GM19452 (cell line): ENCODE data around the gene LY6G5C.
A peak's percentile ranks its signal among the peaks of the same experiment; 100 is the strongest.
"Not testable (repeated sequence)": the region's sequence is repeated elsewhere in the genome, so short reads cannot be mapped to it uniquely, and the experiment has no call there.

Experiments
- ATAC-seq: cut with Tn5 transposase; IDR thresholded peaks from one replicate; pipeline ENCODE4 v1.9.1; 2021; ENCODE audit not compliant: unreplicated experiment

Gene LY6G5C

DNA sequence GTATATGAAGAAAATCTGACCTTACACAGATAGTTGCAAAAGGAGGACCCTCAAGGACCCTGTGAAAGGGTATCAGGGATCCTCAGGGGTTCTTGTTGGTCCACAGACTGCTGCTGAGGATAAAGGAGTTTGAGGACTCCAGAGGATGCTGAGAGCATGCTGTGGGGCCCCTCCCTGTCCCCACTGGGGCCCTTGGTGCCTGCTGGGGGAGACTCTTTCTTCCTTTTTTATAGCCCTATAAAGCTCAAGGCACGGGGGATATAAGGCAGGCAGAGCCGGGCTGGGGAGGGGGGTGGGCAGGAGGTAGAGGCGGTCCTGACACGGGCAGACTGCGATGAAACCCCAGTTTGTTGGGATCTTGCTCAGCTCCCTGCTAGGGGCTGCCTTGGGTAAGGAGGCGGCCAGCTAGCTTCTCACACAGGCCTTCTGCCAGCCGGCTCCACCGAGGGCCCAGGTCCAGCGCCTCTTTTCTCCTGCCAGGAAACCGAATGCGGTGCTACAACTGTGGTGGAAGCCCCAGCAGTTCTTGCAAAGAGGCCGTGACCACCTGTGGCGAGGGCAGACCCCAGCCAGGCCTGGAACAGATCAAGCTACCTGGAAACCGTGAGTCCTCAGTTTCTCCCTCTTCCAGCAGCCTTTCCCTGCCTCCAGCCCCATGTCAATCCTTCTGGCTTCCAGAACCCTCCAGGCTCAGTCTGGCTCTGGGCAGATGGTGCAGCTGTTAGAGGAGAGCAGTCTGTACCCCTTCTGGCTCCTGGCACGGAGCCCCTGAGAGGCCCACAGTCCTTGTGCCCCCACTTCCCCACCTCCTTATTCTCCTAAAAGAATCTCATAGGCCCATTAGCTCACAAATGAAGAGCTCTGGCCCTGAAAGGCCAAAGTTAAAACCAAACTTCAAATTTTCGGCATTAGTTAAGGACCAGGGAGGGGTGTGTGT is 34.4 kb upstream of the LY6G5C start, which contains the start of gene LY6G6D:
Gene LY6G6D (plus strand): TSS at position 327 of the 937 bp plus-strand sequence. CDS start 8 bp downstream, at position 335.
- ATAC-seq = no peak

DNA sequence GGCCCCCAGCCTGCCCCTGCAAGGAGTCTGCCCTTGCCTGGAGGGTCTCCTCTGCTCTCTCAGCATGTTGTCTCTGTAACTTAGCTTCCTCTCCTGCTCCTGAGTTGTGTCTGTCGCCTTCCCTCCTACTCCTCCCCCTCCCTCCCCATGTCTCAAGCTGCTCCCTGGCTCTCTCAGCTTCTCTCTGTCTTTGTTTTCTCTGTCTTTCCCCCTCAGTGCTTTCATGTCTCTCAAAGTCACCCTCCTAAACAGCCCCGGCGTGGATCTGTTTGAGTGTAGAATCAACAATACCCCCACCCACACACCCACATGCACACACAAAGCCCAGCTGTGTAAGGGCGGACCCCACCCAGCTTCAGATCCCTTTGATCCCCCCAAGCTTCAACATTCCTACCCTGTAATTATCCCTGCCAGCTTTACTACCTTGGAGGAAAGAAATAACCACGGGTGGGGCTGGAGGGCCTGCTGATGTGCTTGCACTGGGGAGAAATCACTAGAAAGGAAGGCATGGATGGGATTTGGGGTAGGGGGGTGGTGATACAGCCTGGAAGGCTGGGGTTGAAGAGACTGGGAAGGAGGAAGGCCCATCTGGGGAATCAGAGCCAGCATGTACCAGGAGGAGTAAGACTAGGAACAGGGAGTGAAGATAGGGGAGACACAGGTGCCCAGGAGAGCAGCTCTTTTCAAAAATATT is 33.3 kb upstream of the LY6G5C start:
- no peak for ATAC-seq

- ATAC-seq = no peak
Observed at GRCh38 chr6:31713465-31713864, 32.6 kb upstream of the LY6G5C start.

DNA sequence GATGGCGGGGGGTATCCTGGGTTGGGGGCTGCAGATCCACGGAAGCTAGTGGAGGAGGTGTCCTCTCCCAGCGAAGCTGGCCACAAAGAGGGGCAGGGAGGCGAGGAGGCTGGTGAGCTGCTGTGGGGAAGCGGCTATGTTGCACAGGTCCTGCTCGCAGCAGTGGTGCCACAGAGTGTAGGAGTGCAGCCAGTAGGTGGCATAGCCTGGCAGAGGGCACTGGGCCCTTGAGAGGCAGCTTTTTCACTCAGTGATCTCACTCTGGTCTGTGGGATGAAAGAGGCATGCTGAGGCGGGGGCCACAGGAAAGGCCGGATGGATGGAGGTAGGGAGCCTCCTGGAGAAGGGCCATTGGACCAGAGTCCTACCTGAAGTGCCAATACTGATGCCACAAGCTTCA is 31.4 kb upstream of the LY6G5C start:
- ATAC-seq = no peak

- ATAC-seq = no peak
Observed at GRCh38 chr6:31711233-31711632, 30.4 kb upstream of the LY6G5C start.

DNA sequence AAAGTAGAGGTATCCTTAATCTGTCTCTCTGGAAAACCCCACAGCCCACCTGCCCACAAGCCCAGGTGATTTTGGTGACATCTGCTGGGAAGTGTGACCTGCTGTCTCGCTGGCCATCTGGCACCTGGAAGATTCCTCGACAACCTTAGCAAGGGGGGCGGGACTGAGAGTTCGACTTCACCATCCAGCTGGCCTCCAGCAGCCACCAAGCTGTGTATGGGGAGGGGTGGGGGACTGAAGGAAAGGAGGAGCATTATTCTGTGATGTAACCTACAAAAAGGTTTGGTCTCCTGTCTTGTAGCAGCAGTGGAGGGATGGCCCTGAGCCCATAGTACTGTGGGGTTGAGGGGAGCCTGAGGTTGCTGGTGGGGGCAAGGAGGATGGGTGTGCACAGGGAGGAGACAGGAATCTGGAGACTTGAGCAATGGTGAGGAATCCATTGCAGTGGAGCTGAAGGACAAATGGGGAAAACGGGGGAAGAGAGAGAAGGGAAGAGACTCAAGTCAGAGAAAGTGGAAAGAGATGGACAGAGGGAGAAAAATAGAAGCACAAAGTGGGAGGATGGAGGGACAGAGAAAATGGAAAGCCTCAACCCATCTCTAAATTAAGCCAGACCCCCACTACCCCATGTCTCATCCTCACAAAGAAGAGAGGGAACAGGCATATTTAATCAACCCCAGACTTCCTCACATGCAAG is 29.8 kb upstream of the LY6G5C start:
- no peak for ATAC-seq

GRCh38 chr6:31709157-31709556 is 28.3 kb upstream of the LY6G5C start:
- not testable (repeated sequence) for ATAC-seq

DNA sequence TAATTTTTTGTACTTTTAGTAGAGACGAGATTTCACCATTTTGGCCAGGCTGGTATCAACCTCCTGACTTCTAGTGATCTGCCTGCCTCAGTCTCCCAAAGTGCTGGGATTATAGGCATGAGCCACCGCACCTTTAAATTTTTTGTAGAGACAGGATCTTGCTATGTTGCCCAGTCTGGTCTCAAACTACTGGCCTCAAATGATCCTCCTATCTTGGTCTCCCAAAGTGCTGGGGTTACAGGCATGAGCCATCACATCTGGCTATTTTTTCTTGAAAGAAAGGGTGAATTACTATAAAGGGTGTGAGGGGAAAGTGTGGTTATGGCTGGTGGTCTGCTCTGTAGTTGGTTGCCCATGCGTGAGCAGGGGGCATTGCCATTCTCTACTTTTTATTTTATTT is 27.4 kb upstream of the LY6G5C start:
- ATAC-seq = no peak

- ATAC-seq = no peak
Observed at GRCh38 chr6:31707701-31708100, 26.8 kb upstream of the LY6G5C start.

- ATAC-seq = no peak
Observed at GRCh38 chr6:31706599-31706998, 25.7 kb upstream of the LY6G5C start, which contains the start of gene LY6G6F. TSS of gene LY6G6F (plus strand) at chr6:31706866. CDS start at chr6:31706907, 41 bp downstream.

- ATAC-seq = no peak
Observed at GRCh38 chr6:31705931-31706330, 25.1 kb upstream of the LY6G5C start.

GRCh38 chr6:31702819-31703716 is 22.2 kb upstream of the LY6G5C start, which contains the start of gene ABHD16A:
TSS of gene ABHD16A (minus strand) at chr6:31703324. CDS start at chr6:31703281, 43 bp downstream.
- peak; percentile 86 for ATAC-seq

DNA sequence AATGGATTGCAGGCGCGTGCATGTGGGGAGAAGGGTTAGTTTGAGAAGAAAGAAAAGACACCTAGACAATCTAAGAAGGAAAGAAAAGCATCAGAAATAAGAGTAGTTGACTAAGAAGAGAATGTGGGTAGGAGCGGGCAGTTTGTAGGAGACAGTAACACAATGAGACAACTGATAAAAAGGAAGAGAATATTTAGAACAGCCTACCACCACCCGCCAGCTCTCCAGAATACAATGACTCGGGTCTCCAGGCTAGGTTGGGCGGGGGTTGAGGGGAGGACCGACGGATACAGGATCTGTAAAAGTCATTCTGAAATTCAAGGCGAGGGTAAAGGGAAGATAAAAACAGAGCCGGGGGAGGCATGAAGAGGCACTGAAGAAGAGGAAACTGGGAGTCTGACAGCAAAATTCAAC is 21.5 kb upstream of the LY6G5C start:
- no peak for ATAC-seq

- ATAC-seq = no peak
Observed at GRCh38 chr6:31701666-31702404, 21.0 kb upstream of the LY6G5C start.

GRCh38 chr6:31700740-31701401 is 20.0 kb upstream of the LY6G5C start:
- ATAC-seq = no peak

- no peak for ATAC-seq
Observed at GRCh38 chr6:31697555-31697954, 16.7 kb upstream of the LY6G5C start.

DNA sequence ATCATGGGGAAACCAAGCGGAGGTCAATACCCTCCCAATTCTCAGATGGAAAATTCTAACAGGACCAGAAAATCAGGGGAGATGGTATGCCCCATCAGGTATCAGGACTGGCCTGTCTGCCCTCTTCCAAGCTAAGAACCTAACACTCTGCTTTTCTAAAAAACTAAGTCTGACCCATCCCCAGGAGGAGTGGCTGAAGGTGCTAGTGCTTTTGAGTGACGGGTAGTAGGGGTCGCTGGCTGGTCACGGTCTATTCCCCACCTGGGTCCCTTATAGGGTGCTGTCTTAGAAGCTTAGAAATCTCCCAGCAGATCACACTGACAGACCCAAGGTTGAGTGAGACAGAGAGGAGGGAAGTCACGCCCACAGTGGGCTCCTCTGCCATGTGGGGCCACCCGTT is 12.7 kb upstream of the LY6G5C start:
- no peak for ATAC-seq

GRCh38 chr6:31692886-31693285 is 12.0 kb upstream of the LY6G5C start:
- no peak for ATAC-seq

DNA sequence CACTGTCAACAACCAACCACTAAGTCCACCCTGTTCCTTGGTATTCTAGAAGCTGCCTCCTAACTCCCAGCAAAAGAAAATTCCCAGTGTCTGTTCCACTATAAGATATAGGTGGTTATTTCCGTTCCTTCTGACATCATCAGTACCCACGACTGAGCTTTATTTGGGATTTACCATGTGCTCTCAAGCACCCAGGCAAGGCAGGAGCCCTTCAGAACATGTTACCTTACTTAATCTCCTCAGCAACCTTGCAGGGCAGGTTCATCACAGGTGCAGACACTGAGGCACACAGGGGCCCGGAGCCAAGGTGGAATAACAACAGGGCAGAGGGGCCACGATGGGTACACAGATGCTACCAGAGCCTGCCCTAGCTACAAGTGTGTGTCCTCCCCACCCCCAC is 11.5 kb upstream of the LY6G5C start:
- no peak for ATAC-seq
